ENCODE data around the gene UNC5A.

GRCh38 chr5:176888865-176889165 lies 78.5 kb downstream of the UNC5A start:
- no peak for TF ChIP-seq CTCF (conservative IDR thresholded peaks at IDR 0.05)
- no peak for TF ChIP-seq EZH2 (IDR thresholded peaks at IDR 0.05; ENCODE audit: low read depth)

Data from PC-9 (cell line).